B cell (primary cell): Measurements from ENCODE around the gene ITSN1. TPM values are rescaled to one million over a fixed set of nuclear protein-coding genes. Genes with fewer than 3 reads are reported as not detected.

ENCODE experiments used
- ATAC-seq: fragments of 200-7000 bp; cut with Tn5 transposase; one replicate; pipeline ENCODE4 v1.10.0; 2021; ENCODE audit warnings: low read depth, mild to moderate bottlenecking, moderate number of reproducible peaks, moderate library complexity
- CTCF ChIA-PET: fragments of 350-600 bp; sonication (Branson Sonifier 250); formaldehyde crosslinking; loops from one replicate; lab custom pipeline; 2021; ENCODE audit warnings: antibody characterized with exemption, inconsistent platforms; lab: Charles Lee
- POLR2A ChIA-PET: fragments of 350-600 bp; sonication (Branson Sonifier 250); formaldehyde crosslinking; loops from one replicate; lab custom pipeline; 2021; ENCODE audit warnings: antibody characterized with exemption; lab: Charles Lee
- DNase-seq: peaks from one replicate; pipeline ENCODE4 v3.0.0; 2013
- H2AFZ ChIP-seq: 2 replicates; pipeline ENCODE4 v1.6.1; 2012; ENCODE audit warnings: mild to moderate bottlenecking, low read depth, low read length; ENCODE audit not compliant: insufficient read depth, poor library complexity, severe bottlenecking
- H3K27ac ChIP-seq, 2 donors: 1 replicate in 1 of 2; 2 replicates in 1 of 2; pipeline ENCODE4 v1.5.1; 2012 to 2013; ENCODE audit warnings: low read length in 2 of 2, mild to moderate bottlenecking in 2 of 2, moderate library complexity in 1 of 2
- H3K27me3 ChIP-seq, 4 experiments: fragments of 200-600 bp in 1 of 4; sonication (generic) in 1 of 4; replicated peaks in 1 of 4; 1 replicate in 2 of 4; 2 replicates in 2 of 4; pipeline versions ENCODE4 v1.6.1 to v1.7.0; 2013 to 2016; ENCODE audit warnings: low read length in 3 of 4, mild to moderate bottlenecking in 2 of 4, mixed read lengths in 1 of 4, moderate library complexity in 1 of 4; ENCODE audit not compliant: insufficient read depth in 4 of 4, control insufficient read depth in 3 of 4; ENCODE audit errors: control extremely low read depth in 1 of 4
- H3K36me3 ChIP-seq, 2 experiments: replicated peaks in 1 of 2; 1 replicate in 1 of 2; 2 replicates in 1 of 2; pipeline versions ENCODE4 v1.6.1 to v1.7.1; 2013; ENCODE audit warnings: low read length in 1 of 2; ENCODE audit not compliant: insufficient read depth in 2 of 2, control insufficient read depth in 1 of 2; ENCODE audit errors: control extremely low read depth in 1 of 2, extremely low read depth in 1 of 2
- H3K4me1 ChIP-seq, 2 donors: fragments of 200-600 bp in 1 of 2; sonication (generic) in 1 of 2; 1 replicate in 1 of 2; 2 replicates in 1 of 2; pipeline versions ENCODE4 v1.5.1 to v1.6.1; 2013 to 2017; ENCODE audit warnings: low read length in 2 of 2; ENCODE audit not compliant: control insufficient read depth in 2 of 2, insufficient read depth in 2 of 2
- H3K4me2 ChIP-seq: replicated peaks from 2 replicates; pipeline ENCODE3; 2012; ENCODE audit warnings: mild to moderate bottlenecking, low read depth, low read length; ENCODE audit not compliant: poor library complexity, severe bottlenecking
- H3K4me3 ChIP-seq, 5 experiments: fragments of 200-600 bp in 1 of 5; sonication (generic) in 1 of 5; 1 replicate in 3 of 5; 2 replicates in 2 of 5; pipeline versions ENCODE4 v1.5.1 to v1.7.0; 2011 to 2016; ENCODE audit warnings: low read length in 4 of 5, mild to moderate bottlenecking in 4 of 5, low read depth in 2 of 5, control low read depth in 1 of 5, moderate library complexity in 1 of 5; ENCODE audit not compliant: insufficient read depth in 1 of 5; ENCODE audit errors: control extremely low read depth in 1 of 5, extremely low read depth in 1 of 5
- H3K79me2 ChIP-seq: fragments of 200-600 bp; sonication (generic); one replicate; pipeline ENCODE4 v1.6.0; 2016; ENCODE audit warnings: low read length; ENCODE audit not compliant: control insufficient read depth, insufficient read depth
- H3K9ac ChIP-seq: fragments of 200-600 bp; sonication (generic); 2 replicates; pipeline ENCODE4 v1.6.1; 2017; ENCODE audit warnings: mild to moderate bottlenecking, low read length, moderate library complexity
- H3K9me3 ChIP-seq, 3 donors: one replicate each; pipeline versions ENCODE4 v1.6.1 to v1.7.1; 2013; ENCODE audit warnings: low read length in 2 of 3; ENCODE audit not compliant: control insufficient read depth in 2 of 3, insufficient read depth in 1 of 3; ENCODE audit errors: control extremely low read depth in 1 of 3
- H4K20me1 ChIP-seq: 2 replicates; pipeline ENCODE4 v1.6.0; 2012; ENCODE audit warnings: mild to moderate bottlenecking, low read length; ENCODE audit not compliant: insufficient read depth, control insufficient read depth, poor library complexity, severe bottlenecking
- H3K27ac Mint-ChIP-seq: one replicate; pipeline ENCODE4 v1.8.0; 2021; ENCODE audit warnings: mixed read lengths
- H3K27me3 Mint-ChIP-seq: one replicate; pipeline ENCODE4 v1.8.0; 2021; ENCODE audit warnings: mixed read lengths
- H3K4me1 Mint-ChIP-seq: one replicate; pipeline ENCODE4 v1.8.0; 2021; ENCODE audit warnings: mixed read lengths
- H3K4me3 Mint-ChIP-seq: one replicate; pipeline ENCODE4 v1.8.0; 2021; ENCODE audit warnings: mixed read lengths
- H3K9me3 Mint-ChIP-seq: one replicate; pipeline ENCODE4 v1.8.0; 2022; ENCODE audit warnings: mixed read lengths; ENCODE audit not compliant: insufficient read depth
- EZH2 ChIP-seq: IDR thresholded peaks from 2 replicates; pipeline ENCODE4 v1.6.1; 2012; ENCODE audit warnings: borderline replicate concordance, low read depth, mild to moderate bottlenecking, moderate library complexity, low read length; ENCODE audit not compliant: insufficient read depth, poor library complexity, severe bottlenecking
- WGBS: methylation state at CpG from one replicate; pipeline ENCODE4 v1.1.5; 2013; ENCODE audit warnings: missing lambda C conversion rate; ENCODE audit not compliant: insufficient coverage; 5-methylcytosine and 5-hydroxymethylcytosine counted together
- intact Hi-C: fragments of 100-400 bp; cut with micrococcal nuclease; formaldehyde crosslinking; loops from one replicate; pipeline ENCODE4 v1.10.0; 2022
- polyA plus RNA-seq: library from polyadenylated mRNA; depleted of rRNA; stranded (reverse); fragments of >200 nt; gene quantifications from 2 replicates; pipeline ENCODE4 v1.2.3, GENCODE V29; 2012
- total RNA-seq, 2 donors: library from RNA; stranded (reverse); fragments of 120-200 nt in 1 of 2; gene quantifications; 1 replicate in 1 of 2; 2 replicates in 1 of 2; pipeline versions ENCODE4 v1.2.3 to v1.2.4, GENCODE V29; 2013 to 2022
- TF ChIP-seq, protein P1 (sequence below): fragments of 200-600 bp; IDR thresholded peaks from one replicate; pipeline ENCODE4 v1.8.0; 2022; ENCODE audit warnings: antibody characterized with exemption, mild to moderate bottlenecking

ITSN1 gene
- total and polyA plus RNA-seq, 2 donors (not counting 1 experiment from before 2014, with no cell fraction given): 0.31 to 2.4 TPM

DNA sequence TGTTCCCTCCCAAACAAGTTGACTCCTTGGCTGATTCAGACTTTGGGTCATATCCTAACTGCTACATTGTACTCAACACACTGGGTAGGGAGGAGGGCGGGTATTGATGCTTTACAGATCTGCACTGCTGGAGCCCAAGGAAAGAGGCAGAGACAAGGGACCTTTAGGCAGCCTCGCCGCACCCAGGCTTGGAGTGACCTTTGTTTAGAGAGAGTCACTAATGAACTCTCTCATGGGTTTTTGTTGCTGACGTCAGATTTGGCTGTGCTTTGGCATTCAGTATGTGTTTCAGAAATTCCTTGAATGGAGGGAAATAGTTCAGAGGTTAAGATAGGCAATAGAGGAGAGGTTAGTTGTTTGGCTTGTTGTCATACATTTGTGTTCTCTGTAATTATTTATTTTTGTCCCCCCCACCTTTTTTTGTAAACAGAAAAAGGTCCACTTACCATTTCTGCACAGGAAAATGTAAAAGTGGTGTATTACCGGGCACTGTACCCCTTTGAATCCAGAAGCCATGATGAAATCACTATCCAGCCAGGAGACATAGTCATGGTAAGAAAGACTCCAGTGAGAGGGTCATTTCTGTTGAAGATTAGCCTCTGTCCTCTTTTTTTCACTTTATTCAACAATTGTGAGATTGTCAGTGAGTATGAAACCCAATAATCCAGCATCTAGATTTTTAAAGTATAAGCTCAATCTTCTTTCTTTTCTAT, 157.2 kb downstream of the ITSN1 start:
- ChIA-PET POLR2A (no interaction called here), CTCF (interaction anchor here (0.9 kb wide), 1 partner anchor 21 kb away, joined by 3 read pairs; no protein-coding TSS in a partner anchor)
- no peak overlapping the region for H3K27ac ChIP-seq
- Mint-ChIP-seq H3K27ac (no peak overlapping the region), H3K4me1 (no peaks in the 10 kb centered on the region), H3K27me3 (no peaks in the 10 kb centered on the region), H3K4me3 (no peak overlapping the region), H3K9me3 (no peaks in the 10 kb centered on the region)
- ATAC-seq (no peak), DNase-seq (no peak)
- WGBS: 96% methylated on average over 3 of the region's 5 CpGs
- H3K4me2 ChIP-seq: no peak overlapping the region
- H3K4me3 ChIP-seq: no peak overlapping the region
- H3K27me3 ChIP-seq: no peaks in the 10 kb centered on the region
- no peak overlapping the region for H2AFZ ChIP-seq
- no peaks in the 10 kb centered on the region for H3K9me3 ChIP-seq
- H3K79me2 ChIP-seq: no peaks in the 10 kb centered on the region
- TF ChIP-seq, protein P1, sequence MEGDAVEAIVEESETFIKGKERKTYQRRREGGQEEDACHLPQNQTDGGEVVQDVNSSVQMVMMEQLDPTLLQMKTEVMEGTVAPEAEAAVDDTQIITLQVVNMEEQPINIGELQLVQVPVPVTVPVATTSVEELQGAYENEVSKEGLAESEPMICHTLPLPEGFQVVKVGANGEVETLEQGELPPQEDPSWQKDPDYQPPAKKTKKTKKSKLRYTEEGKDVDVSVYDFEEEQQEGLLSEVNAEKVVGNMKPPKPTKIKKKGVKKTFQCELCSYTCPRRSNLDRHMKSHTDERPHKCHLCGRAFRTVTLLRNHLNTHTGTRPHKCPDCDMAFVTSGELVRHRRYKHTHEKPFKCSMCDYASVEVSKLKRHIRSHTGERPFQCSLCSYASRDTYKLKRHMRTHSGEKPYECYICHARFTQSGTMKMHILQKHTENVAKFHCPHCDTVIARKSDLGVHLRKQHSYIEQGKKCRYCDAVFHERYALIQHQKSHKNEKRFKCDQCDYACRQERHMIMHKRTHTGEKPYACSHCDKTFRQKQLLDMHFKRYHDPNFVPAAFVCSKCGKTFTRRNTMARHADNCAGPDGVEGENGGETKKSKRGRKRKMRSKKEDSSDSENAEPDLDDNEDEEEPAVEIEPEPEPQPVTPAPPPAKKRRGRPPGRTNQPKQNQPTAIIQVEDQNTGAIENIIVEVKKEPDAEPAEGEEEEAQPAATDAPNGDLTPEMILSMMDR: no peak
- TF ChIP-seq EZH2: no peak
- H3K9ac ChIP-seq: no peak overlapping the region
- H3K36me3 ChIP-seq: no peaks in the 10 kb centered on the region
- intact Hi-C loops: no loop called here
- no peaks in the 10 kb centered on the region for H4K20me1 ChIP-seq
- no peaks in the 10 kb centered on the region for H3K4me1 ChIP-seq

DNA sequence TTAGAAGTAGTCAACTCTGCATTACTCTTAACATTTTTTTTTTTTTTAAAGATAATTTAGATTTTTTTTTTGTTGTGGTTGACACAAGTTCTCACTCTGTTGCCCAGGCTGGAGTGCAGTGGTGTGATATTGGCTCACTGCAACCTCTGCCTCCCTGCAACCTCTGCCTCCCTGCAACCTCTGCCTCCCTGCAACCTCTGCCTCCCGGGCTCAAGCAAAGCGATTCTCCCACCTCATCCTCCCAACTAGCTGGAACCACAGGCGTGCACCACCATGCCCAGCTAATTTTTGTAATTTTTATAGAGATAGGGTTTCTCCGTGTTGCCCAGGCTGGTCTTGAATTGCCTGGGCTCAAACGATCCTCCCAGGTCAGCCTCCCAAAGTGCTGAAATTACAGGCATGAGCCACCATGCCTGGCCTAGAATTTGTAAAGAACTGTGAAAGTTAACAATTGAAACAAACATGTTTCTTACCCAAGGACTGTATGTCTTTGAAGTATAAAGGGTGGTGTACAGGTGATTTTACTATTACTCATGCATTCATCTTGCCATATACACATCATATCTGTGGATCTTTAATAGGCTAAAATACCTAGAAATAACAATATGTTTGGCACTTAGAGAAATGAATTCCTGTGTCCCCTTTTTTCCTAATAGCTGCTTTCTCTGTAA, 158.6 kb downstream of the ITSN1 start:
- DNase-seq: no peak

More for the DNA sequence above, 158.6 kb downstream of the ITSN1 start:
- H3K4me3 ChIP-seq: no peak overlapping the region
- Mint-ChIP-seq H3K27me3 (no peaks in the 10 kb centered on the region), H3K4me1 (no peaks in the 10 kb centered on the region), H3K27ac (no peak overlapping the region), H3K4me3 (no peak overlapping the region), H3K9me3 (no peaks in the 10 kb centered on the region)
- WGBS: 83% methylated on average over 1 of the region's 5 CpGs
- ChIA-PET POLR2A (no interaction called here), CTCF (no interaction called here)
- no peaks in the 10 kb centered on the region for H4K20me1 ChIP-seq
- ATAC-seq: no peak
- no peaks in the 10 kb centered on the region for H3K27me3 ChIP-seq
- no peaks in the 10 kb centered on the region for H3K79me2 ChIP-seq
- no peak overlapping the region for H3K9ac ChIP-seq
- no peaks in the 10 kb centered on the region for H3K4me1 ChIP-seq
- H3K27ac ChIP-seq: no peak overlapping the region
- intact Hi-C loops: no loop called here
- no peak overlapping the region for H2AFZ ChIP-seq
- no peak overlapping the region for H3K4me2 ChIP-seq
- no peaks in the 10 kb centered on the region for H3K9me3 ChIP-seq
- TF ChIP-seq, protein P1: no peak
- TF ChIP-seq EZH2: no peak
- no peaks in the 10 kb centered on the region for H3K36me3 ChIP-seq
